ENCODE measurements around the gene AADAC. TPM values are rescaled to one million over a fixed set of nuclear protein-coding genes. Genes with fewer than 3 reads are reported as not detected.

Gene AADAC
- total RNA-seq, 1 donor from 2014 or later: not detected

DNA sequence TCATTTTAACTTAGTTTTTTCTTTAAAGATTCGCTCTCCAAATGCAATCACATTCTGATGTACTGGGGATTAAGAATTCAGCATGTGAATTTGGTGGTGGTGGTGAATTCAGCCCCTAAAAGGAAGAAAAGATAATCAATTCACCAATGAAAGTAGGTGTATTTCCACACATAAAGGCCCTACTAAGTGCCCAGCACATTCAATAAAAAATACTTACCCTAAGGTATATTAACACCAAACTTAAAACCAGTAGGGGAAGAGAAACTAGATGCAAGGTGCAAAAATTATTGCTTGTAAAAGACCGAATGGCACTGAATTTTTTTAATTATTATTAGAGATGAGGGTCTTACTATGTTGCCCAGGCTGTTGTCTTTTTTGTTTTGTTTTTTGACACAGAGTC is 42.7 kb downstream of the AADAC start:
- no peak for DNase-seq
- Histone ChIP-seq H3K27ac (replicated peaks) (no peak overlapping the region), H3K27me3 (ENCODE audit: low read depth) (no peaks in the 10 kb centered on the region), H3K4me3 (no peak overlapping the region), H3K36me3 (no peaks in the 10 kb centered on the region), H3K9me3 (replicated peaks) (no peaks in the 10 kb centered on the region), H3K4me1 (no peaks in the 10 kb centered on the region)
- intact Hi-C loops (cut with micrococcal nuclease): no loop called here
- TF ChIP-seq, protein P1, sequence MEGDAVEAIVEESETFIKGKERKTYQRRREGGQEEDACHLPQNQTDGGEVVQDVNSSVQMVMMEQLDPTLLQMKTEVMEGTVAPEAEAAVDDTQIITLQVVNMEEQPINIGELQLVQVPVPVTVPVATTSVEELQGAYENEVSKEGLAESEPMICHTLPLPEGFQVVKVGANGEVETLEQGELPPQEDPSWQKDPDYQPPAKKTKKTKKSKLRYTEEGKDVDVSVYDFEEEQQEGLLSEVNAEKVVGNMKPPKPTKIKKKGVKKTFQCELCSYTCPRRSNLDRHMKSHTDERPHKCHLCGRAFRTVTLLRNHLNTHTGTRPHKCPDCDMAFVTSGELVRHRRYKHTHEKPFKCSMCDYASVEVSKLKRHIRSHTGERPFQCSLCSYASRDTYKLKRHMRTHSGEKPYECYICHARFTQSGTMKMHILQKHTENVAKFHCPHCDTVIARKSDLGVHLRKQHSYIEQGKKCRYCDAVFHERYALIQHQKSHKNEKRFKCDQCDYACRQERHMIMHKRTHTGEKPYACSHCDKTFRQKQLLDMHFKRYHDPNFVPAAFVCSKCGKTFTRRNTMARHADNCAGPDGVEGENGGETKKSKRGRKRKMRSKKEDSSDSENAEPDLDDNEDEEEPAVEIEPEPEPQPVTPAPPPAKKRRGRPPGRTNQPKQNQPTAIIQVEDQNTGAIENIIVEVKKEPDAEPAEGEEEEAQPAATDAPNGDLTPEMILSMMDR (IDR thresholded peaks at IDR 0.05; ENCODE audit: borderline replicate concordance): no peak

DNA sequence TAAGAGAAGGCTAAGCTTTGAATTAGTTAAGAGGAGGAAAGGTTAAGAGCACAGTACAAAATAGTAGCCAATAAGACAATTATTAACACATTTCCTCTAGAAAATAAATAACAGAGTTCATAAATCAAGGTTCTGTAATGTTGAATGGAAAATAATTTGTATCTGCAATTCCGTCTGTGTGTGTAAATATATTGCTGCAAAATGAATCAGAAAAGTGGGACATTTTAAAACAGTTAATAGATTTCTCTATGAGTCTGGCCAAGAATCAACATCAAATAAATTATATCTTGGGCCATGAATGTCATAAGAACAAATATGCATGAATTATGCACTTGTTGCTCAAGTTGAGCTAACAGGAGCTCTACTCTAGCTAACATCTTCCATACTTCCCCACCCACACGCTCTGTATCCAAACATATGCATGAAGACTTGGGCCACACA is 45.3 kb downstream of the AADAC start:
- Histone ChIP-seq H3K27ac (replicated peaks) (no peak overlapping the region), H3K4me1 (no peaks in the 10 kb centered on the region), H3K9me3 (replicated peaks) (no peaks in the 10 kb centered on the region), H3K36me3 (no peaks in the 10 kb centered on the region), H3K27me3 (ENCODE audit: low read depth) (no peaks in the 10 kb centered on the region), H3K4me3 (no peak overlapping the region)
- intact Hi-C loops (cut with micrococcal nuclease): no loop called here
- no peak for DNase-seq
- TF ChIP-seq, protein P1 (IDR thresholded peaks at IDR 0.05; ENCODE audit: borderline replicate concordance): no peak

DNA sequence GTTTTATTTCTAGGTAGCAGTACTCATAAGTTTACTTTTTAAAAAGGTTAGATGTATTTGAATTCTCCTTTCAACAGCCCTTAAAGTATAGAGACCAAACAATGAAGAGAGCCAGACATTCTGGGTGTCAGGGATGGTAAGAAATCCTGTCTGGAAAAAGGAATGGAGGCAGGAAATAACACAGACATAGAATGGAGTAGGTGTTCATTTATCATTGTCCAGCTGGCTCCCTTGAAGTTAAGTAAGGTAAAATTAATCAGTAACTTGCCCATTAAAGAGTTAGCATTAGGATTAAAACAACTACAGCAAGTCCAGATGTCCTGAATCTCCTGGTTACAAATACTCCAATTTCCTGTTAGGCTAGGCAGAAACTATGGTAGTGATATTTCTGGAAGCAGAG is 46.0 kb downstream of the AADAC start:
- H3K27ac ChIP-seq (replicated peaks): no peak overlapping the region
- H3K4me3 ChIP-seq: no peak overlapping the region
- TF ChIP-seq, protein P1 (IDR thresholded peaks at IDR 0.05; ENCODE audit: borderline replicate concordance): no peak
- H3K4me1 ChIP-seq: no peaks in the 10 kb centered on the region
- no peaks in the 10 kb centered on the region for H3K9me3 ChIP-seq (replicated peaks)
- no peaks in the 10 kb centered on the region for H3K27me3 ChIP-seq (ENCODE audit: low read depth)
- DNase-seq: no peak
- no peaks in the 10 kb centered on the region for H3K36me3 ChIP-seq
- intact Hi-C loops (cut with micrococcal nuclease): no loop called here

DNA sequence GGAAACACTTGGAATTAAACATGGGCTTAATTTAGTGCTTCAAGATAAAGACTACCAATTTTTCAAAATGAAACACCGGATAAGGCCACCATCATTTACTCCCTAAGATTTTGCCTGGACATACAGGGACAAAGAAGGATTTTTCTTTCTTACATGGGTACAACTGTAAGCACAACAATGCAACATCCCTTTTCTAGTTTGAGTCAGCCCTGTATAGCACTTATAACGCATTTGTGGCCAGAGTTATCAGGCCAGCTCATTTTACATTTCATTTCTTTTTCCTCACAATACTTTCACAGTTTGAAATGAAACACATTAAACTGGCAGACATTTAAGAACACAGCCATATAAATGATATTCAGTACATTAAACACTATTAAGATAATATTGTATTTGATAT is 49.7 kb downstream of the AADAC start:
- Histone ChIP-seq H3K27me3 (ENCODE audit: low read depth) (no peaks in the 10 kb centered on the region), H3K27ac (replicated peaks) (no peak overlapping the region), H3K4me3 (no peak overlapping the region), H3K36me3 (no peaks in the 10 kb centered on the region), H3K4me1 (no peaks in the 10 kb centered on the region), H3K9me3 (replicated peaks) (no peaks in the 10 kb centered on the region)
- TF ChIP-seq, protein P1 (IDR thresholded peaks at IDR 0.05; ENCODE audit: borderline replicate concordance): no peak
- DNase-seq: no peak
- intact Hi-C loops (cut with micrococcal nuclease): no loop called here

DNA sequence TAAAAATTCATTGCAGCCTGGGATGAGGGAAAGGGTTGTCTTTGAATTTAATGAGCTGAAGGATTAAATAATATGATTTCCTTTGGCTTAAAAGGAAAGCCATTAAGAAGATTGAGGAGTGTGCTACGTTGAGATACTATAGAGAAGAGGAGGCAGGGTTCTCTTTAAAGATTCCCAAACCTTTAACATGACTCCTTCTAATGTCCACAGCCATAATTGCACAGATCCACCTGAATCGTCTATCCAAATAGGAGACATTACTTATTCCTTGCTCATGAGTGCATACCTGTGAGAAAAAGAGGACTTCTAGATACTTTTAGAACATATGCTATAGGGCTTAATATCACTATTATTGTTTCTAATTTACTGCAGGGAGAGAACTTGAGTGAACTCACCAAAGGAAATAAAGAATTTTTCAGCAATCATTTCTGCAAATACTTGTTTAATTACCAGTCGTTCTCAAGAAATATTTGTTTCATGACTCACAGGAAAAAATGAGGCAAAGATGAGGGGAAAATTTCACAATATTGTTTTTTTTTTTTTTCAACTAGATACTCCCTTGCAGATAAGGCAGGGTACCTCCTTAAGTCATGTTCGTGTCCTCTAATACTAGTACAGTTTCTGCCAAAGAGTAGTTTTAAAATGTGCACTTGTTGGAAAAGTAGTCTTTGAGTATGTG is 50.6 kb downstream of the AADAC start:
- no peaks in the 10 kb centered on the region for H3K4me1 ChIP-seq
- TF ChIP-seq, protein P1 (IDR thresholded peaks at IDR 0.05; ENCODE audit: borderline replicate concordance): no peak
- H3K9me3 ChIP-seq (replicated peaks): no peaks in the 10 kb centered on the region
- no peaks in the 10 kb centered on the region for H3K27me3 ChIP-seq (ENCODE audit: low read depth)
- intact Hi-C loops (cut with micrococcal nuclease): no loop called here
- no peak overlapping the region for H3K27ac ChIP-seq (replicated peaks)
- H3K4me3 ChIP-seq: no peak overlapping the region
- DNase-seq: no peak
- no peaks in the 10 kb centered on the region for H3K36me3 ChIP-seq

Measured in left ventricle myocardium inferior (tissue), 1 donor.